HG03108 (cell line): ENCODE measurements around the gene ASTN2.

Experiments
- ATAC-seq: cut with Tn5 transposase; IDR thresholded peaks from one replicate; pipeline ENCODE4 v1.9.1; 2021; ENCODE audit warnings: moderate library complexity; ENCODE audit not compliant: unreplicated experiment

Gene ASTN2

DNA sequence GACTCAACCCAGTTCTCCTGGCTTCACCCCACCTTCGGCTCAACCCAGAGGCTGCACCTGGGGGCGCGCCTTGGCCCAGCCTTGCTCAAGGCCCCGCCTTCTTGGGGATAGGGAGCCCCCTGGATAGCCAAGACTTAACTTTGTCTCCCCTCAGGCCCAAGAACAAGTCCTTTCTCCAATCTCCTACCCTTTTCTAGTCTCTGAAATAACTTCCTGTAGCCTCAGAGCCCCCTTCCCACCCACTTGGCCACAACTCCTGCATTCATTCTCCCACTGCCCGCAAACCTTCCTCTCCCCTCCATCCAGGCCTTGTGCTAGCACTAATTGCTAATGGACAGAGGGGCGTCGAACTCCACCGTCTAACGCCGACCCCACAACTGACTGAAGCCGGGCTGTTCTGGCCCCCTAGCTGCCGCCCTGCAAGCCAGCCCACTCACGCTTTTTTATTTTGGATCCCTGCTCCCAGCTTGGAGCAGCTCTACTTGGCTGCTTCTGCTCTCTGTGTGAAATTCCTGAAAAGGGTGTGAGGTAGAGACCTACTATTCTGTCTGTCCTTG is 579 bp upstream of the ASTN2 start:
- ATAC-seq: no peak

DNA sequence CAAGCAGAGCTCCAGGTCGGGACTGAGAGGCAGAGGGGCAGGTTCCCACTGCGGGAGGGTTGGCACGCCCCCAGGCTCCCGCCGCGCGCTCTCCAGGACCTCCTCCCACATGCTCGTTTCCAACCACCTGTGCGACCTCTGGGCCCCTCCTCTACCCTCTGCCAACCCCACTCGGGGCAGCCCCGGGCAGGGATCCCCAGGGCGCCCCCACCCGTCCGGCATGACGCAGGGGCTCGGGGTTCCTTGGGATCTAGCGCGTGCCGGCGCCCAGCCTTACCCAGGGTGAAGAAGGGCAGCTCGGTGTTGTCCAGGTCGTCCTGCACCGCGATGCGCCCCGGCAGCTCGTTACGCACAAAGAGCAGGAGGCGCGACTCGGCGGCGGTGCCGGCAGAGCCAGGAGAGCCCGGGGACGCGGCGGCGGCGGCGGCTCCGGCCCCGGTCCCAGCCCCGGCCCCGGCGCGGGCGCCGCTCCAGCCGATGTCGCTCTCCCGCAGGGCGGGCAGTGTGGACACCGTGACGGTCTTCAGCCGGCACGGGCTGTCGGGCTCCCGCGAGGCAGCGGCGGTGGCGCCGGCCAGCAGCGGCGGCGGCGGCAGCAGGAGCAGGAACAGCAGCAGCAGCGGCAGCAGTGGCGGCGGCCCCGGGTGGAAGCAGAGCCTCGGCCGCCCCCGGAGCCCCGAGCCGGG is 494 bp downstream of the ASTN2 start:
- no peak for ATAC-seq

DNA sequence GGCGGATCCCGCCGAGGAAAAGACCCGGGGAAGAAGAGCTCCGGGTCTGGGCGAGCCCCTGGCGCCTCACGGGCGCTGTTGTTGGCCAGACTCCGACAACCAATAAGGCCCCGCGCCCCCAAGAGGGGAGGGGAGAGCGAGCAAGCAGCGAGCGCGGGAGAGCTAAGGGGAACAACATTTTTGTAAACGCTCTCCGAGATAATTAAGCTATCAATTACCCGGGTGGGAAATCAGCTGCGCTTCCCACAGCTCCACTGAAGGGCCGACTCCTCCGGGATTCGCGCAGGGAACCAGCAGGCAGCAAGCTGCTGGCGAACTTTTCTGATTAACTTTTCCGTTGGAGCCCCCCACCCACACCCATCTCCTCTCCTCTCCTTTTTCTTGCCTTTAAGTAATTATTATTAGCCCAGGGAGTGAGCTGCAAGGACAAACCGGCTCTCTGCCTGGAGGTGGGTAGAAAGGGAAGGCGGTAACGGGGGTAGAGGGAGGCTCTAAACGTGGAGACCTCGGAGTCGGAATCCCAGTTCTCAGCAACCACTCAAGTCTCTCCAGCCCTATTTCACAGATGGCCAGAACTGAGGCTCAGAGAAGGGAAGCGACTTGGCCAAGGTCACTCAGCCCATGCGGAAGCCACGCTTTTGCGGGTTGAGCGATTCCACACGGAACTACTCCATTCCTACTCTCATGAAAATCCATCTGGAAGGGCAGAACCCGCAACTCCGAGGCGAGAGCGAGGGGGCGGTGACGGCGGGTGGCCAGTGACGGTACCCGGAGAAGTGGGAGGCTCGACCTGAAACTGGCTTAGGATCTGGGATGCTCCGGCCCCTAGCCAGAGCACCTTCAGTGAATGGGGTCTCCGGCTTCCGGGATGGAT is 1.3 kb downstream of the ASTN2 start:
- no peak for ATAC-seq

DNA sequence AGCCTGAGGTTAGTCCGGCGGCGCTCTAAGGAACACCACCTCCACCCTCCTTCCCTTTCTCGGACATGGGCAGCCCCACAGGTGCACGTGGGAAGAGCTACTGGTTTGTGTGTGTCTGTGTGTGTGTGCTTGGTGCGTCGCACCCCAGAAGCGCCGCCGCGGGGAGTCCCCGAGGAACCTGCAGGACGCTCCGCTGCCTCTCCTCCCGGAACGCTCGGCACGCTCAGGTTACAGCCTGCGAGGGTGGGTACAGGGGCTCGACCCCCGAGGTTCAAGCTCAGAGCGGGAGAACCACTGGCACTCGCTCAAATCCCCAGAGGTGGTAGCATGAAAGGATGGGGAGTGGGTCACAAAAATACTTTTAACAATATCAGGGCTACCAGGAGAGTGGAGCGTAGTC is 2.0 kb downstream of the ASTN2 start:
- ATAC-seq: no peak

DNA sequence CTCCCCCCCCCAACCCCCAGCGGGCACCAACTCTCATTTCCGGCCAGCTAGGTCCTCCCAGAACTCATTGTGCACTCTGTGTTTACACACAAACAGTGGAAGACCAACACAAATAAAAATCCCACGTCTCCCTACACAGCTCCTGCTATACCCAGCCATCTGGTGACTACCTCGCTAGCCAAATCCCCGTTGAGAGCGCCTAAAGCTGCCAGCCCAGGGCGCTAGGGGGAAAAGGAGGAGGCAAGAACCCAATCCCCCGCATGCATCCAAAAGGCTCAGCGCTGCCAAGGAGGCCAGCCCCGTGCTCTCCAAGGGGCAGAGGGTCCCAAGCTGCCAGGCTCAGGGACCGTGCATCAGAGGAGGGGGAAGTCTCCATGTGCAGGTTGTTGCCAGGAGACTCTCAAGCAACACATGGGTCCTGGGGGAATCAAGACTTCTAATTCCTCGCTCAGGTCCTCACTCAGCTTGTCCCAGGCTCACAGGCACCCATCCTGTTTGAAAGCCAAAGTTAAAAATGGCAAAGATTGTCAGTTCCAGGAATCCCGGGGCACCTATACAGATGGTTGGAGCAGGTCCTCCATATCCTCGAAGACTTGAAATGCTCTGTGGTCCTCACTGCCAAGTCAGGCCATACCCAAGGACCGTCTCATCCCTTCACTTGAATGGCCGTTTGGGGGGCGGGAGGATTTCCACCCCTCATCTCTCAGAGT is 2.7 kb downstream of the ASTN2 start:
- ATAC-seq: no peak

DNA sequence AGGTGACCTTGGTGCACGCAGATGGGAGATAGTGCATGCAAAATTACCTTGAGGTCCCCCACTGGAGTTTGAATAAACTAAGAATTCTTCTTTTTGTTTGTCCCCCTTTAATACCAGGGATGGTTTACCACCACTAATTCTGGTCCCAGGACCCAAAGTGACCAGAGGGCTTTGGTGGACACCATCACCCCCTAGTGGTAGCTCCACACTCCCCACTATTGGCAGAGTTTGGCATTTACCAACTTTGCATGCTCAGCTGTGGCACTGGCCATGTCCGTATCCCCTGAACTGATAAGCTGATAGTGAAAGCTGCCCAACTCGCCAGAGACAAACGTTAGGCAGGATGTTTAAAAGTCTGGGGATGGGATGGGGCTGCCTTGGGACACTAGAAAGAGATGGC is 3.3 kb downstream of the ASTN2 start:
- ATAC-seq: no peak

DNA sequence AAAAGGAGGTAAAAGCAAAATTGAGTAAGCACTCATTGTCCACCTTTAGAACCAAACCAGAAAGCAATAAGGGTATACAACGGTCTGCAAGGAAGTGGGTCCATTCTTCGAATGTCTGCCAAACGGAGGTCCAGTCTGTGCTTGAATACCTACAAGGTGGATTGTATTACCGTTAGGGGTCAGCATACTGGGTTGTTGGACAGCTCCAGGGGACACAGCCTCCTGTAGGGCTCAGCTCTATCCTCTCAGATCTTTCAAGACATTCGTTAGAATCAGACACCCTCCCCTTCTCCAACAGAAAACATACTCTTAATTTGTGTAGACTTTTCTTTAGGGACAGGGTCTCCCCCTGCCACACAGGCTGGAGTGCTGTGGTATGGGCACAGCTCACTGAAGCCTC is 5.5 kb downstream of the ASTN2 start:
- no peak for ATAC-seq

DNA sequence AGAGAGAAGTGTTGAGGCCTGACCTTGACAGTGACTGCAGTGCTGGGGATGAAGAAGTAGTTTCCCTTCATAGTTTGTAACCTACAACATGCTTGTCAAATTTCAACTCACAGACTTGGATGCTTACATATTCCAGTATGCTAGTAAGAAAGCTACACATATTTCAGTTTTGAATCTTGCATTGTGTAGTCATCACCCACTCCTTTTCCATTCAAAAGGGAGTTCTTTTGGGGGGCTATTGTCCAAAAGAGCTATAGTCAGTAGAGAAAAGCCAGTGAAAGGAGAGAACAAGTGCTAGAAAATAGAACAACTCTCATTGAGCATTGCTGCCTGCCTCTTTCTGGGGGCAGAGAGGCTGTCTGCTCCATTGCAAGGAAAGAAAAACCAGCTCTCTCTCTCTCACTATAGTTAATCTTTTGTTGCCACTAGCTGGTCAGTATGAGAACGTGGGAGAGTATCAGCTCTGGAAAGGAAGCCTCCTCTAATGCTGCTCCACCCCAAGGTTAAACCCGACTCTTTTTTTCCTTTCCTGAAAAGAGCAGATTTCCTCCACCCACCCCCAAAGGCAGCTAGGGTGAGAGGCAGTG is 7.3 kb downstream of the ASTN2 start:
- no peak for ATAC-seq

DNA sequence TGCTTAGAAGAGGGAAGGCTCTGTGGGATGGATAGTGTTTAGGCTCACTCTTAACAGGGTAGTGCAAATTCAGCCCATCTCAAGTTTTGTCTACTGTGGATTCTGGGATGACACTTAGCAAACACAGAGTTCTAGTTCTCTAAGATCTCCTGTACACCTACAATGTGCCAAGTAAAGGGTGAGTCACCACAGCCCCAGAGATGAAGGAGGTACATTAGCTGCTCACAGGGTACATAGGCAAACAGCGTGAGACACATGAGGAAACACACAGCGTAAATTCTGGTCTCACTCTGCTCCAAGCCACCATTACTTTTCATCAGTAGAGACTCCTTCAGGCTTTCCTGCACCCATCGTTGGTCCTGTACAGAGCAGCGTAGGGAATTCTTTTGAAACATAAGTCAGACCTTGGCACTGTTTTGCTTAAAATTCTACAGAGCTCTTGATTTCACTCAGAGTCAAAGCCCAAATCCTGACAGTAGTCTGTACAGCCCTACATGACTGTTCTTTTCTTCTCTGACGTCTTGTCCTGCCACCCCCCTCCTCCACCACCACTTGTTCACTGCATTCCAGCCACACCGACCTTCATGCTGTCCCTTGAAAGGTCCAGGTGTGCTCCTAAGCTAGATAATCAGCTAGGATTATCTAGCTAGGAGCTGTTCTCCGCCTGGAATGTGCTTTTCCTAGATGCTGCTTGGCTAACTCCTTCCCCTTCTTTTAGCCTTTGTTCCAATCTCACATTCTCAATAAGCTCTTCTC is 8.7 kb downstream of the ASTN2 start:
- ATAC-seq: no peak

DNA sequence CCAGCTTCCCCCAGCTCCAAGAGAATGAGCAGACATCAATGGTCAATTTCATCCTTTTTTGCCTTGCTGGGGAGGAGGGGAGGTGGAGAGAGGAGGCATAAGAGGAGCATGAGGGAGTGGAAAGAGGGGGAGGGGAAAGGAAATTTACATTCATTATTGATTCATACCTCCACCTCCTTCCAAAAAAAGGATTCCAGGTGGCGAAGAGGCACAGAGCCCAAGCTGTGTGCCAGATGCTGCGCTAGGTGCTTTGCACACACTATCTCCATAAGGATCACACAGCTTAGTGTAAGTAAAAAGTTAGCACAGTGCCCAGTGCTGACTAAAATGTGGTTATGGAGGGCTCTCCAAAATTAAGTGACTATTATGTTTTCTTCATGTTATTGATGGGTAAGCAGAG is 11.0 kb downstream of the ASTN2 start:
- ATAC-seq: no peak

DNA sequence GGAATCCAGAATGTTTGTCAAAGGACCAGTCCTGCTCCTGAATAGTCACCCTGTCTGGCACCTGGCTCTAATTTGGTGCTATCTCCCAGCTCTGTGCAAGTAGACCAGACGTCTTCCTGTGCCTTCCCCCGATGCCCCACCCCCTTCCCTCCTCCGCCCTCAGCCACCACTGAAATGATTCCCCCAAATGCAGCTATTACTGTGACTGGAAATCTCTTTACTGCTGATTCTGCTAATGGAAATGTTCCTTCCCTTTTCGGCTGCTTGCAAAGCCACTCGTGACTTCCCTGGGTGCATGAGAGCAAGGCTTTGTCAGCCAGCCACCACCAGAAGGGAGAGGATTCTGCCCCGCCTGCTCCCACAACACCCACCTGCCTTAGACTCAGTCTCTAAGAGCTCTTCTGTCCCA is 11.4 kb downstream of the ASTN2 start:
- ATAC-seq: no peak

DNA sequence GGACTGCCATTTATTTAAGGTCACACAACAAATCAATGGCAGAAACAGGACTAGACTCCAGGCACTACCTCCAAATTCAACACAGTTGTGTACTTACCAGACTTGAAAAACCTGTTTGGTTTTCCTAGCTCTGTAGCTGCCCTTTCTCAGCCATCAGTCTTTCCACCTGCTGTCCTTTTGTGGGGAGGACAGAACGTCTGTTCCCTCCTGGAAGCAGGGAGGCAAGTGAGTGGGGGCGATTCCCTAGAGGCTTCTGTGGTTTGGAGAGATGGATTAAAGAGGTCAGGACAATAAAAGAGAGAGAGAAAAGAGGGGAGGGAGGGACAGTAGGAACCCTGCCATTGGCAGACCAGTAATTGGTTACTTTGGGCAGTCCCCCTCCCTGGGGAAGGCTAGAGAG is 14.7 kb downstream of the ASTN2 start:
- ATAC-seq: no peak

DNA sequence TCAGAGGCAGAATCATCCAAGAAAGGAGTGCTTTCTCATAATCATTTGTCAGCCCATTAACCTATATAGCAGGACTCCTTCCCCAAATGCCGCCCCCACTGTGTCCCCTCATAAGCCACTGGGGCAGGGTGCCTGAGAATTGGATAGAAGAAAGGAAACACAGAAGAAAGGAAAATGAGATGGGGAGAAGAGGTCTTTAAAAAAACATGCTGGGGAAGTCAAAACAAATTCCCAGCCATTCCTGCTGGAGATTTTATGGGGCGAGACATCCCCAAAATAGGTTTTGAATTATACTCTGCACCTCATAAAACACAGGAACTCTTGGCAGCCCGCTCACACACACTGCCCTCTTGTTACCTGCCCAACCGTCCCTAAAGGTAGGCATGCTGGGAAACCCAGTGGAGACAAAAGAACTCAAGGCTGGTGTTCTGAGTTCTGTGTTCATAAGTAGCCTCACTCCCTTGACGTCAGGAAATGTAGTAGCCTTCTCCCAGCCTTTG is 19.7 kb downstream of the ASTN2 start:
- ATAC-seq: no peak

DNA sequence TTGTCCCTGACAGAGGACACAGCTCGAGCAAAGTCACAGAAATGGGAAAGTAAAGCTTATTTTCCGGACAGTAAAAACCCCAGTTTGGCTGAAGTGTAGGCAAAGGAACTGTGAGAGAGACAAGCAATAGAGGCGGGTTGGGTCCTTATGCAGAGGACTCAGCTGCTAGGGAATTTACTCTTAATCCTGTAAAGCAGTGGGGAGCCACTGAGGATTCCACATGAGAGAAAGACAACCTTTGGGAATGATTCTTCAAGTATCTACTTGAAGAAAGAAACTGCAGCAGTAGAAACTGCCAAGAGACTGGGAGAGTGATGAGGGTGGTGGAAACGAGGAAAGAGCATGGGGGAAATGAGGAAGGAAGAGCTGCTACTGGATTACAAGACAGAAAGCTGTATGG is 20.2 kb downstream of the ASTN2 start:
- no peak for ATAC-seq

DNA sequence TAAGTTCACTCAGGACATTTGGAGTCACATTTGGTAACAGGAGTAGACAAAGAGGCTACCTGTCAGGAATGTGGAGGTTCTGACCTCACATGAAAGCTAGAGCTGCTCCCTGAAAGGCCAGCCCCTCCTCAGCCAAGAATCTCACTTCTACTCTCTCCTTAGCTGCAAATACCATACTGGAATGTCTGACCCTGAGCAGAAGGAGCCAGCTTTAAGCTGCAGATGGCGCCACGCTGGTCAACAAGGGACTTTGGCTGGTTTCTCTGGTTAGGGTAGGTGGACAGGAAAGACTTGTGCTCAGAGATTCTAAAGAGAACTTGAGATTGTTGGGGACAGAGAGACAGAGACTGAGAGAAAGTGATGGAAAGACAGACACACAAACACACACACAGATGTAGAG is 21.9 kb downstream of the ASTN2 start:
- no peak for ATAC-seq

DNA sequence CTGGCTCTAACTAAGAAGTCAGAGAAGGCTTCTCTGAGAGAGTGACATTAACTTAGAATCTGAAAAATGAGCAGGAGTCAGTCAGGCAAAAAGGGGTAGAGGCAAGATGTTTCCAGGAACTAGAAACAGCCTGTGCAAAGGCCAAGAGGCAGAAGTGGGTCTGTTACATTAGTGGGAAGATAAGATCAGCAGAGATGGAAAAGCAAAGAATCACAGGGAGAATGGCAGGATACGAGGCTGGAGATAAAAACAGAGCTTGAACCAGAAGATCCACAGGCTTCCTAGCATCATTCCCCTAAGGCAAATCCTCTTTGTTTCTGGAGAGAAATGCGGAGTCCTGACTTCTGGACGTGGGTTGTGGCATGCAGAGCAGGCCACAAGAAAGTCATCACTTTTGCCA is 27.4 kb downstream of the ASTN2 start:
- no peak for ATAC-seq

DNA sequence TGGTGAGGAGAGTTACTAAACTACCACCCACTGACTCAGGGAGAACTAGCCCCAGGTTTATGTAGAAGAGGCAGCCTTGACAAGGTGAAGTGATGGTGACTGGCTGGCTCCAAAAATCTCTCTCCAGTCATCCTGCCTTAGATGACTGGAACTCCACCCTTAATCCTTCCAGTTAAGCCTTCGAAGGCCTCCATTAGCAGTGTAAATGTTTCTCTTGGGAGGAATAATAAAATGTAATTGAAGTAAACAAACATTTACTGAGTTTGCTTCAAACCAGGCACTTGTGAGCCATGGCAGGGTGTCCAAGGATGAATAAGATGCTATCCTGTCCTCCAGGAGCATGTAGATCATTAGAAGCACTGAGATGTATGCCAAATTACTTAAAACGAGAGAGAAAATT is 35.5 kb downstream of the ASTN2 start:
- ATAC-seq: no peak

DNA sequence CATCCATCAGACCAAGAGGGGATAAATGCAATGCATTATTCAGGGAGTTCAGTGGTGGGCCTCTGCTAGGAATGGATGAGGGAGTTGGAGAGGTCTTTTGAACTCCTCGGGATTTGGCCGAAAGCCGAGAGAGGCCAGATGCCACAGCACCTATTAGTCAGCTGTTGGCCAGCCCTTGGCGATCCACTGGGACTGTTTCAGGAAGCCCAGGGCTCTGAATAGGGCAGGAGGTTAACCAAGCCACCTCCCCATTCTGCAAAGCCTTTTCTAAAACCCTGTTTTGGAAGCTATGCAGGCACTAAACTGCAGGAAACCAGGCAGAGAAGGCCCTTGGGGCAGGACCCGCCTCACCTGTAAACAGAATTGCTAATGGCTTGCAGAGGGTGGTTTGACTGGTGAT is 37.8 kb downstream of the ASTN2 start:
- no peak for ATAC-seq

DNA sequence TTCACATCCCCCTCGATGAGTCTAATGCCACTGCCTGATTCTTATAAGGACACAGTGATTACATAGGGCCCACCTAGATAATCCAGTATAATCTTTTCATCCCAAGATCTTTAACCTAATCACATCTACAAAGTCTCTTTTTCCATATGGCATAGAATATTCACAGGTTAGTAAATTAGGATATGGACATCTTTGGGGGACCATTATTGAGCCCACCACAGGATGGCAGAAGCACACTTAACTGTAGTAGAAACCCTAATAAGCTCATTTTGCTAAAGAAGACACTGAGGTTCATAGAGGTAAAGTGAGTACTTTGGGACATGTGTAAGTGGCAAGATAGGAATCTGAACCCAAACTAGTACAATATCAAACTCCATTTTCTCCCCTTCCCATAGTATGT is 38.9 kb downstream of the ASTN2 start:
- ATAC-seq: no peak

DNA sequence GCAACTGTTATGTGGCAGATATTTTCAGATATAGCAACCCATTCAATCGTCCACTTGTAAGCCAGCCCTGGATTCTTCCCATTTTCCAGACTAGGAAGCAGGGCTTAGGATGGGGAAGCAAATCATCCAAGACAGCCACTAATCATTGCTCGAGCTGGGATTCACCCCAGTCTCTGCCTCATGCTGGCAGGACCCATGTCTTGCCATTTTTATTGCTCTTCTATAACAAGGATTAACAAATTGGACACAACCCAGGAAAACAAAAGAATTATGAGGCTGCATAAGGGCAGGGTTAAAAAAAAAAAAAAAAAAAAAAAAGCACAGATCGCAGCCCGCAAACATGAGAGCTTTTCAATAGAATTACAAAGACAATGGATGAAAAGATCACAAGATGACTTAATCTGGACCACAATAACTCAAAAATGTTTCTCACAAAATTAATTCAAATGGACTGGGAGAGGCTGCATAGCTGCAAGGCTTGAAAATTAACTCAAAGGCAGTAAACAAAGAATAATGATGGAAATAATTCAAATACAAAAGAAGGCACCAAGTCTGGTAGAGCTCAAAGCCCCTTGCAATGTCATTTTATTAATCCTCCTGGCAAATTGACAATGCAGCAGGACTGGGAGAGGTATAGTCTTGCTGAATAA is 40.7 kb downstream of the ASTN2 start:
- no peak for ATAC-seq
